HepG2 (cell line): ENCODE measurements around the gene MAN2A1. TPM values are rescaled to one million over a fixed set of nuclear protein-coding genes. Genes with fewer than 3 reads are reported as not detected.

Source experiments
- JUNB ChIP-seq: sonication (generic); formaldehyde crosslinking; IDR thresholded peaks from 2 replicates; pipeline ENCODE4 v1.8.0; 2022; ENCODE audit warnings: missing genetic modification reagents, mild to moderate bottlenecking, borderline replicate concordance
- TBX2 ChIP-seq: sonication (generic); formaldehyde crosslinking; IDR thresholded peaks from 2 replicates; pipeline ENCODE4 v1.5.0; 2020; ENCODE audit warnings: missing genetic modification reagents, mild to moderate bottlenecking, borderline replicate concordance
- ZNF644 ChIP-seq: IDR thresholded peaks from 2 replicates; pipeline ENCODE4 v1.6.1; 2016; ENCODE audit warnings: low read depth
- polyA plus RNA-seq, 8 experiments: library from polyadenylated mRNA; depleted of rRNA in 3 of 8; stranded (reverse) in 7 of 8; unstranded in 1 of 8; fragments of >200 nt; fragmentation: Illumina TruSeq in 4 of 8; extraction: Trizol in 4 of 8; gene quantifications; 2 replicates each; pipeline versions ENCODE4 v1.2.1 to v1.2.3, GENCODE V29; 2011 to 2016; ENCODE audit warnings: low read depth in 4 of 8, missing spikeins in 1 of 8, mixed read lengths in 1 of 8; ENCODE audit not compliant: insufficient read depth in 1 of 8
- total RNA-seq, 5 experiments: library from RNA; depleted of rRNA; stranded (reverse); fragments of >200 nt; fragmentation: Illumina TruSeq; extraction: Trizol; gene quantifications; 2 replicates each; pipeline ENCODE4 v1.2.3, GENCODE V29; 2016; ENCODE audit warnings: low read depth in 1 of 5
- TF ChIP-seq, protein P1 (sequence below): sonication (generic); formaldehyde crosslinking; IDR thresholded peaks from 2 replicates; pipeline ENCODE4 v1.8.1; 2022; ENCODE audit warnings: low read depth, mild to moderate bottlenecking, missing genetic modification reagents
- TF ChIP-seq, protein P2 (sequence below): sonication (generic); formaldehyde crosslinking; conservative IDR thresholded peaks from 2 replicates; pipeline ENCODE4 v1.4.0; 2020; ENCODE audit warnings: missing genetic modification reagents
- TF ChIP-seq, protein P3 (sequence below): sonication (generic); formaldehyde crosslinking; conservative IDR thresholded peaks from 2 replicates; pipeline ENCODE4 v1.8.0; 2022; ENCODE audit warnings: mild to moderate bottlenecking, moderate library complexity, missing genetic modification reagents
- TF ChIP-seq, protein P4 (sequence below): sonication (generic); formaldehyde crosslinking; IDR thresholded peaks from 2 replicates; pipeline ENCODE4 v1.5.1; 2020; ENCODE audit warnings: mild to moderate bottlenecking, missing genetic modification reagents, moderate library complexity
- TF ChIP-seq, protein P5 (sequence below): sonication (generic); formaldehyde crosslinking; IDR thresholded peaks from 2 replicates; pipeline ENCODE4 v1.4.0; 2020; ENCODE audit warnings: missing genetic modification reagents
- TF ChIP-seq, protein P6 (sequence below): sonication (generic); formaldehyde crosslinking; IDR thresholded peaks from 2 replicates; pipeline ENCODE4 v1.5.0; 2020; ENCODE audit warnings: missing genetic modification reagents

Gene MAN2A1
- total and polyA plus RNA-seq, 2 of the 13 experiments (the other 11 are each of a cell fraction or from before 2014, with no cell fraction given) = 56.2 to 80.5 TPM

DNA sequence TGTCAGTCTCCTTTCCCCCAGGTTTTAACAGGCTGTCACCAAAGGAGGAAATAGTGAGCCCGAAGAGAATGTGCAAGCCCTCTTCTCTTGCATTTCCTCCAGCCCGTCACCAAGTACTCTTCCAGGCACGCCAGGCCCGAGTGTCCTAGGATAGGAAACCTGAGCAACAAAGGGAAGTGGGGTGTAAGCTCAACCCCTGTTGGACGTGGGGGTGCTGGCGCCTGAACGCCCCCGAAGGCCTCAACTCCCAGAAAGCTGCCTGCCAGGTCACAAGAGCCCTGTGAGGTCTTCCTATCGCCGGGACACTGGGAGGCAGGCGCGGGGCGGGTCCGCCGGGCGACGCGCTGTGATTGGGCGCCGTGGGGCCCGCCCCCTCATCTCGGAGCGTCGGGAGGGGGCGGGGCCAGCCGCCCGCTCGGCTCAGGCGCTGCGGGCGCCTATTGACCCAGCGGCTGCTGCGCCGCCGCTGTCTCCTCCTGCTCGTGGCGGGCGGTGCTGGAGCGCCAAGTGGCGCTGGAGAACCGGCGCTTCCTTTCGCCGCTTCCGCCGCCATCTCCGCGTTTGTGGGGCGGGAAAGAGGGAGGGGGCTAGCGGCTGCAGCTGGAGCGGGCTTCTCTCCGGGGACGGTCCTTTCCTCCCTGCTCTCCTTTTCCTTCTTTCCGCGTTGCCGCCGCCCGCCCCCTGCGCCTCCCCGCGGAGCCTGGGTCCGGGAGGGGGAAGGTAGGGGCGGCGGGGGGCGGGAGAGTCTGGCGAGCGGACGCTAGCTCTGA, 572 bp upstream of the MAN2A1 start (continued):
- TF ChIP-seq, protein P1, sequence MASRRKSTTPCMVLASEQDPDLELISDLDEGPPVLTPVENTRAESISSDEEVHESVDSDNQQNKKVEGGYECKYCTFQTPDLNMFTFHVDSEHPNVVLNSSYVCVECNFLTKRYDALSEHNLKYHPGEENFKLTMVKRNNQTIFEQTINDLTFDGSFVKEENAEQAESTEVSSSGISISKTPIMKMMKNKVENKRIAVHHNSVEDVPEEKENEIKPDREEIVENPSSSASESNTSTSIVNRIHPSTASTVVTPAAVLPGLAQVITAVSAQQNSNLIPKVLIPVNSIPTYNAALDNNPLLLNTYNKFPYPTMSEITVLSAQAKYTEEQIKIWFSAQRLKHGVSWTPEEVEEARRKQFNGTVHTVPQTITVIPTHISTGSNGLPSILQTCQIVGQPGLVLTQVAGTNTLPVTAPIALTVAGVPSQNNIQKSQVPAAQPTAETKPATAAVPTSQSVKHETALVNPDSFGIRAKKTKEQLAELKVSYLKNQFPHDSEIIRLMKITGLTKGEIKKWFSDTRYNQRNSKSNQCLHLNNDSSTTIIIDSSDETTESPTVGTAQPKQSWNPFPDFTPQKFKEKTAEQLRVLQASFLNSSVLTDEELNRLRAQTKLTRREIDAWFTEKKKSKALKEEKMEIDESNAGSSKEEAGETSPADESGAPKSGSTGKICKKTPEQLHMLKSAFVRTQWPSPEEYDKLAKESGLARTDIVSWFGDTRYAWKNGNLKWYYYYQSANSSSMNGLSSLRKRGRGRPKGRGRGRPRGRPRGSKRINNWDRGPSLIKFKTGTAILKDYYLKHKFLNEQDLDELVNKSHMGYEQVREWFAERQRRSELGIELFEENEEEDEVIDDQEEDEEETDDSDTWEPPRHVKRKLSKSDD (CRISPR knock-in tag) = no peak
- TF ChIP-seq, protein P2, sequence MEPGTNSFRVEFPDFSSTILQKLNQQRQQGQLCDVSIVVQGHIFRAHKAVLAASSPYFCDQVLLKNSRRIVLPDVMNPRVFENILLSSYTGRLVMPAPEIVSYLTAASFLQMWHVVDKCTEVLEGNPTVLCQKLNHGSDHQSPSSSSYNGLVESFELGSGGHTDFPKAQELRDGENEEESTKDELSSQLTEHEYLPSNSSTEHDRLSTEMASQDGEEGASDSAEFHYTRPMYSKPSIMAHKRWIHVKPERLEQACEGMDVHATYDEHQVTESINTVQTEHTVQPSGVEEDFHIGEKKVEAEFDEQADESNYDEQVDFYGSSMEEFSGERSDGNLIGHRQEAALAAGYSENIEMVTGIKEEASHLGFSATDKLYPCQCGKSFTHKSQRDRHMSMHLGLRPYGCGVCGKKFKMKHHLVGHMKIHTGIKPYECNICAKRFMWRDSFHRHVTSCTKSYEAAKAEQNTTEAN (CRISPR knock-in tag) = peak; percentile 28; the same call in 1 of the 2 replicates
- TF ChIP-seq, protein P3, sequence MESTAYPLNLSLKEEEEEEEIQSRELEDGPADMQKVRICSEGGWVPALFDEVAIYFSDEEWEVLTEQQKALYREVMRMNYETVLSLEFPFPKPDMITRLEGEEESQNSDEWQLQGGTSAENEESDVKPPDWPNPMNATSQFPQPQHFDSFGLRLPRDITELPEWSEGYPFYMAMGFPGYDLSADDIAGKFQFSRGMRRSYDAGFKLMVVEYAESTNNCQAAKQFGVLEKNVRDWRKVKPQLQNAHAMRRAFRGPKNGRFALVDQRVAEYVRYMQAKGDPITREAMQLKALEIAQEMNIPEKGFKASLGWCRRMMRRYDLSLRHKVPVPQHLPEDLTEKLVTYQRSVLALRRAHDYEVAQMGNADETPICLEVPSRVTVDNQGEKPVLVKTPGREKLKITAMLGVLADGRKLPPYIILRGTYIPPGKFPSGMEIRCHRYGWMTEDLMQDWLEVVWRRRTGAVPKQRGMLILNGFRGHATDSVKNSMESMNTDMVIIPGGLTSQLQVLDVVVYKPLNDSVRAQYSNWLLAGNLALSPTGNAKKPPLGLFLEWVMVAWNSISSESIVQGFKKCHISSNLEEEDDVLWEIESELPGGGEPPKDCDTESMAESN (CRISPR knock-in tag) = peak; percentile 57
- TF ChIP-seq JUNB (CRISPR knock-in tag) (no peak), ZNF644 (CRISPR knock-in tag) (no peak), TBX2 (CRISPR knock-in tag) (peak; percentile 50)
- TF ChIP-seq, protein P4, sequence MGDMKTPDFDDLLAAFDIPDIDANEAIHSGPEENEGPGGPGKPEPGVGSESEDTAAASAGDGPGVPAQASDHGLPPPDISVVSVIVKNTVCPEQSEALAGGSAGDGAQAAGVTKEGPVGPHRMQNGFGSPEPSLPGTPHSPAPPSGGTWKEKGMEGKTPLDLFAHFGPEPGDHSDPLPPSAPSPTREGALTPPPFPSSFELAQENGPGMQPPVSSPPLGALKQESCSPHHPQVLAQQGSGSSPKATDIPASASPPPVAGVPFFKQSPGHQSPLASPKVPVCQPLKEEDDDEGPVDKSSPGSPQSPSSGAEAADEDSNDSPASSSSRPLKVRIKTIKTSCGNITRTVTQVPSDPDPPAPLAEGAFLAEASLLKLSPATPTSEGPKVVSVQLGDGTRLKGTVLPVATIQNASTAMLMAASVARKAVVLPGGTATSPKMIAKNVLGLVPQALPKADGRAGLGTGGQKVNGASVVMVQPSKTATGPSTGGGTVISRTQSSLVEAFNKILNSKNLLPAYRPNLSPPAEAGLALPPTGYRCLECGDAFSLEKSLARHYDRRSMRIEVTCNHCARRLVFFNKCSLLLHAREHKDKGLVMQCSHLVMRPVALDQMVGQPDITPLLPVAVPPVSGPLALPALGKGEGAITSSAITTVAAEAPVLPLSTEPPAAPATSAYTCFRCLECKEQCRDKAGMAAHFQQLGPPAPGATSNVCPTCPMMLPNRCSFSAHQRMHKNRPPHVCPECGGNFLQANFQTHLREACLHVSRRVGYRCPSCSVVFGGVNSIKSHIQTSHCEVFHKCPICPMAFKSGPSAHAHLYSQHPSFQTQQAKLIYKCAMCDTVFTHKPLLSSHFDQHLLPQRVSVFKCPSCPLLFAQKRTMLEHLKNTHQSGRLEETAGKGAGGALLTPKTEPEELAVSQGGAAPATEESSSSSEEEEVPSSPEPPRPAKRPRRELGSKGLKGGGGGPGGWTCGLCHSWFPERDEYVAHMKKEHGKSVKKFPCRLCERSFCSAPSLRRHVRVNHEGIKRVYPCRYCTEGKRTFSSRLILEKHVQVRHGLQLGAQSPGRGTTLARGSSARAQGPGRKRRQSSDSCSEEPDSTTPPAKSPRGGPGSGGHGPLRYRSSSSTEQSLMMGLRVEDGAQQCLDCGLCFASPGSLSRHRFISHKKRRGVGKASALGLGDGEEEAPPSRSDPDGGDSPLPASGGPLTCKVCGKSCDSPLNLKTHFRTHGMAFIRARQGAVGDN (CRISPR knock-in tag) = peak; percentile 76
- TF ChIP-seq, protein P5, sequence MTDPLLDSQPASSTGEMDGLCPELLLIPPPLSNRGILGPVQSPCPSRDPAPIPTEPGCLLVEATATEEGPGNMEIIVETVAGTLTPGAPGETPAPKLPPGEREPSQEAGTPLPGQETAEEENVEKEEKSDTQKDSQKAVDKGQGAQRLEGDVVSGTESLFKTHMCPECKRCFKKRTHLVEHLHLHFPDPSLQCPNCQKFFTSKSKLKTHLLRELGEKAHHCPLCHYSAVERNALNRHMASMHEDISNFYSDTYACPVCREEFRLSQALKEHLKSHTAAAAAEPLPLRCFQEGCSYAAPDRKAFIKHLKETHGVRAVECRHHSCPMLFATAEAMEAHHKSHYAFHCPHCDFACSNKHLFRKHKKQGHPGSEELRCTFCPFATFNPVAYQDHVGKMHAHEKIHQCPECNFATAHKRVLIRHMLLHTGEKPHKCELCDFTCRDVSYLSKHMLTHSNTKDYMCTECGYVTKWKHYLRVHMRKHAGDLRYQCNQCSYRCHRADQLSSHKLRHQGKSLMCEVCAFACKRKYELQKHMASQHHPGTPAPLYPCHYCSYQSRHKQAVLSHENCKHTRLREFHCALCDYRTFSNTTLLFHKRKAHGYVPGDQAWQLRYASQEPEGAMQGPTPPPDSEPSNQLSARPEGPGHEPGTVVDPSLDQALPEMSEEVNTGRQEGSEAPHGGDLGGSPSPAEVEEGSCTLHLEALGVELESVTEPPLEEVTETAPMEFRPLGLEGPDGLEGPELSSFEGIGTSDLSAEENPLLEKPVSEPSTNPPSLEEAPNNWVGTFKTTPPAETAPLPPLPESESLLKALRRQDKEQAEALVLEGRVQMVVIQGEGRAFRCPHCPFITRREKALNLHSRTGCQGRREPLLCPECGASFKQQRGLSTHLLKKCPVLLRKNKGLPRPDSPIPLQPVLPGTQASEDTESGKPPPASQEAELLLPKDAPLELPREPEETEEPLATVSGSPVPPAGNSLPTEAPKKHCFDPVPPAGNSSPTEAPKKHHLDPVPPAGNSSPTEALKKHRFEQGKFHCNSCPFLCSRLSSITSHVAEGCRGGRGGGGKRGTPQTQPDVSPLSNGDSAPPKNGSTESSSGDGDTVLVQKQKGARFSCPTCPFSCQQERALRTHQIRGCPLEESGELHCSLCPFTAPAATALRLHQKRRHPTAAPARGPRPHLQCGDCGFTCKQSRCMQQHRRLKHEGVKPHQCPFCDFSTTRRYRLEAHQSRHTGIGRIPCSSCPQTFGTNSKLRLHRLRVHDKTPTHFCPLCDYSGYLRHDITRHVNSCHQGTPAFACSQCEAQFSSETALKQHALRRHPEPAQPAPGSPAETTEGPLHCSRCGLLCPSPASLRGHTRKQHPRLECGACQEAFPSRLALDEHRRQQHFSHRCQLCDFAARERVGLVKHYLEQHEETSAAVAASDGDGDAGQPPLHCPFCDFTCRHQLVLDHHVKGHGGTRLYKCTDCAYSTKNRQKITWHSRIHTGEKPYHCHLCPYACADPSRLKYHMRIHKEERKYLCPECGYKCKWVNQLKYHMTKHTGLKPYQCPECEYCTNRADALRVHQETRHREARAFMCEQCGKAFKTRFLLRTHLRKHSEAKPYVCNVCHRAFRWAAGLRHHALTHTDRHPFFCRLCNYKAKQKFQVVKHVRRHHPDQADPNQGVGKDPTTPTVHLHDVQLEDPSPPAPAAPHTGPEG (CRISPR knock-in tag) = peak; percentile 52; the same call in 1 of the 2 replicates
- TF ChIP-seq, protein P6, sequence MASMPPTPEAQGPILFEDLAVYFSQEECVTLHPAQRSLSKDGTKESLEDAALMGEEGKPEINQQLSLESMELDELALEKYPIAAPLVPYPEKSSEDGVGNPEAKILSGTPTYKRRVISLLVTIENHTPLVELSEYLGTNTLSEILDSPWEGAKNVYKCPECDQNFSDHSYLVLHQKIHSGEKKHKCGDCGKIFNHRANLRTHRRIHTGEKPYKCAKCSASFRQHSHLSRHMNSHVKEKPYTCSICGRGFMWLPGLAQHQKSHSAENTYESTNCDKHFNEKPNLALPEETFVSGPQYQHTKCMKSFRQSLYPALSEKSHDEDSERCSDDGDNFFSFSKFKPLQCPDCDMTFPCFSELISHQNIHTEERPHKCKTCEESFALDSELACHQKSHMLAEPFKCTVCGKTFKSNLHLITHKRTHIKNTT (CRISPR knock-in tag) = no peak
